ENCODE results near the gene PSTPIP1.

- no peak for TF ChIP-seq POLR2A (IDR thresholded peaks at IDR 0.05; ENCODE audit: low read length)
- no peak for TF ChIP-seq GATA1 (IDR thresholded peaks at IDR 0.05; ENCODE audit: low read depth, low read length)
Observed at GRCh38 chr15:76964157-76964556, 30.8 kb upstream of the PSTPIP1 start.

All from erythroblast (primary cell).